GM21737 (cell line): ENCODE results near the gene OSBPL1A.

Source experiments
- ATAC-seq: cut with Tn5 transposase; IDR thresholded peaks from one replicate; pipeline ENCODE4 v1.9.1; 2021; ENCODE audit warnings: mild to moderate bottlenecking, moderate library complexity; ENCODE audit not compliant: unreplicated experiment

OSBPL1A gene

GRCh38 chr18:24230766-24231165 lies 166.9 kb downstream of the OSBPL1A start:
- no peak for ATAC-seq

DNA sequence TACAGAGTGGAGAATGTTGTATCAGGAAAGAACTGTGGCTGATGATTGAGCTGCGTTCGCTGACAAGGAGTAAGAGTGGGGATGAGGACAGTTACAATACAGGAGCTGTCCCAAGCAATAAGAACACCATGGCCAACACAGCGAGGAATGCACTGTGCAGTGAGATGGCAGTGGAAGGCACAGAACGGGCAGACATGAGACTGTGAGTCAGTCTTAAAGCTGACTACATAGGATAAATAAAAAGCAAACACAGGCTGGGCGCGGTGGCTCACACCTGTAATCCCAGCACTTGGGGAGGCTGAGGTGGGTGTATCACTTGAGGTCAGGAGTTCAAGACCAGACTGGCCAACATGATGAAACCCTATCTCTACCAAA lies 169.0 kb downstream of the OSBPL1A start:
- ATAC-seq, result no peak

GRCh38 chr18:24227977-24228666 lies 169.5 kb downstream of the OSBPL1A start:
- no peak for ATAC-seq

GRCh38 chr18:24220318-24220688 lies 177.3 kb downstream of the OSBPL1A start:
- no peak for ATAC-seq

DNA sequence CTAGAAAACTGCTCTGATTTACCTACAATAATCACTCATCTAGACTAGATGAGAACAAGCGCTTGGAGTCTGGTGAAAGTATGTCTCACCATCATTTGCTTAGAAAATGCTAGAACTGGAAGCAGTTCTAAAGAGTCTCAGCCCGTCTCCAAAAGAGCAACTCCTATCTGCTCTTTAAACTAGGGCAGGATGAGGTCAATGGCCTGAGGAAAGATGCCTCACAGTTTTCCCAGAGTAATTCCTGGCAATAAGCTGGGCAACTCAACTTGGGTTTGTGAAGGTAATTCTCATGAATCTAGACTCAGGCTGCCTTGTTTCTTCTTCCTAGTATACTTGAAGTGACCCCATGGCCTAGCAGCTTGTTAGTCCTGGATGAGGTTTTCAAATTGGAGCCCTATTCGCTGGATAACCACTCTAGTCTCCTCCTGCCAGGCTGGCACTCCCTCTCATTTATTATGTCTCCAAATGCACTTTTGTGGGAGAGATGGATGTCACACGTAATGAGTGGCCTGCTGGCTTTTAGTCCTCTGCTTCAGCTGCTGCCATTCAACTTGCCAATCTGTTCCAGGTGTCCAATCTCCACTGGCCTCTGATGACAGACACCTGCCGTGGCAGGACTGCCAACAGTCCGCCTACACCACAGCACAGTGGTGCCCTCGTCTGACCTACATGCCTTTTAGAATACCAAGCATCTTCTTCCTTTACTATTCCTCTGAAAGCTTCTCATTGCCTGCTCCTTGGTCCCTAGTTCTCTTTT lies 177.9 kb downstream of the OSBPL1A start:
- no peak for ATAC-seq

DNA sequence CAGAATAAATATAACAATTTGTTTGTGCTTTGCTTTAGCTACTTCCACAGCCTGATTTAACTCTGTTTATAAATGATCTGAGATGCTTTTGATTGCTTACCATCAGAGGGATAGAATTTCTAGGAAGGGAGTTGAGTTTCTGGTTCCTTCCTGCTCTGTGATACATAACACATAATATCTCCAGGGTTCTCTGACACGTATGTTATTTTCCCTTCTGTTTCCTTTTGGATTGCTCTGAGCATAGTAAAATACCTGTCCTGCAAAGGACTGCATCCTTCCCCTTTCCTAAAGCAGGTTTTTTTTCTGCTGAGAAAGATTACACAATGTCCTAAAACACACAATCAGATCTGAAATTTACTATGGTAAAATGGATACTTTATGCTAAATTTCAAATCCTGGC lies 182.7 kb downstream of the OSBPL1A start:
- no peak for ATAC-seq

GRCh38 chr18:24214144-24214543 lies 183.5 kb downstream of the OSBPL1A start:
- ATAC-seq, result no peak

GRCh38 chr18:24212939-24213338 lies 184.7 kb downstream of the OSBPL1A start:
- ATAC-seq, result no peak

GRCh38 chr18:24209558-24209957 lies 188.1 kb downstream of the OSBPL1A start:
- ATAC-seq, result no peak

DNA sequence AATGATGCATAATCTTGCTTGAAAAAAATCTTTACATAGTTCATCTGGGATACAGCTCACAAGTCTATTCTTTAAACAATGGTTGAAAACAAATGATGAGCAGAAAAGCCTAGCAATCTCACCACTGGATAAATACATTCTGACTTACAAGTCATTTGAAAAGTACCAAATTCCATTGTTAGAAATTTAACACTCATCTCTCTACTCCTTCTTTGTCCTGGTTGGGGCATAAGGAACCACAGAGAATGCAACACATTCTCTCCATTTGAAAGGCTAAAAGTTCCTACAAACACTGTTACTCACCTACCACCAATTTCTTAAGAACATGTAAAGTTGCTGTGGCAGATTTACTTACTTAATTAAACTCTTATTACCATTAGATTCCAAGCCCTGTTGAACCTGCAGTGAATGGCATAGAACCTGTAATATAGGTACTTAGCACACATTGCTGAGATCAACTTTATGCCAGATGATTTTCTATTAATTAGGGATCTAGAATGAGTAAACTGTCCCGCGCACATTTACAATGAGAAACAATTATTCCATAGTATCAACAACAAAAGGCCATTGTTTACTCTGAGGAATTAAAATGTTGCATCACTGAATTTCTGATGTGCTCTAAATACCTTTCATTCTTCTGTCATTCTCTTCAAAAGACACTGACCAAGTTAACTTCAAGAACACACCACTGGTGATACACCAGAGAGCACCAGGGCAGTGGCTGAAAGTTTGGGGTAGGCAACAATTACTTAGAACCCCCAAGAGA lies 189.2 kb downstream of the OSBPL1A start:
- no peak for ATAC-seq

GRCh38 chr18:24204904-24205303 lies 192.7 kb downstream of the OSBPL1A start:
- no peak for ATAC-seq

GRCh38 chr18:24201699-24202687 lies 195.6 kb downstream of the OSBPL1A start:
- no peak for ATAC-seq

DNA sequence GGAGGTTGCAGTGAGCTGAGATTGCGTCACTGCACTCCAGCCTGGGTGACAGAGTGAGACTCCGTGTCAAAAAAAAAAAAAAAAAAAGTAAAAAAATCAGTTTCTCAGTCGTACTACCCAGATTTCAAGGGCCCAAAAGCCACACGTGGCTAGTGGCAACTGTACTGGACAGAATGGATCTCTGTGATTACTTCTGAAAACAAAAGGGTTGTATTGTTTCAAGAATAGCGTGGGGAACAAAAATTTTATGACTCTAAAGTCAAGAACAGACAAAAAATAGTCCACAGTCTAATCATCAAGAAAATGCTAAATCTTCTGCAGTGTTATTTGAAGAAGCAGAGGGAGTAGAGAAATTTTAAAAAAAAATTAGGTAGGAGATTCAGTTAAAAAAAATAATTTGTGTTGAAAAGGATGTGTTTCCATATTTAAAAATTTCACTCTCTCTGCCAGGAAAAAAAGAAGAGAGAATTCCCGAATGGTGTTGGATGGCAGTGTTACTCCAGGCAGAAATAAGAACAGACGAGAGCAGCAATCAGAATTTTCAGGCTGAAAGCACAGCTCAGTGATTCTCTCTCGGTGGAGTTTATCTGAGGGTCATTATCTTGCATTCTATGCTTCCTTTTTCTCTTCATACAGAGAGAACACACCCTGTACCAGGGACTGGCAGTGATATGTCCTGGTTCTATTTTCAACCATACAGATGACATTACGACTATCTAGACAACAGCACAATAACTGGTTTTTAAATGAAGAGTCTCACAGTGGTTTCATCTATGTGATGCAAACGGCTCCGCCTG lies 196.9 kb downstream of the OSBPL1A start:
- ATAC-seq, result no peak

DNA sequence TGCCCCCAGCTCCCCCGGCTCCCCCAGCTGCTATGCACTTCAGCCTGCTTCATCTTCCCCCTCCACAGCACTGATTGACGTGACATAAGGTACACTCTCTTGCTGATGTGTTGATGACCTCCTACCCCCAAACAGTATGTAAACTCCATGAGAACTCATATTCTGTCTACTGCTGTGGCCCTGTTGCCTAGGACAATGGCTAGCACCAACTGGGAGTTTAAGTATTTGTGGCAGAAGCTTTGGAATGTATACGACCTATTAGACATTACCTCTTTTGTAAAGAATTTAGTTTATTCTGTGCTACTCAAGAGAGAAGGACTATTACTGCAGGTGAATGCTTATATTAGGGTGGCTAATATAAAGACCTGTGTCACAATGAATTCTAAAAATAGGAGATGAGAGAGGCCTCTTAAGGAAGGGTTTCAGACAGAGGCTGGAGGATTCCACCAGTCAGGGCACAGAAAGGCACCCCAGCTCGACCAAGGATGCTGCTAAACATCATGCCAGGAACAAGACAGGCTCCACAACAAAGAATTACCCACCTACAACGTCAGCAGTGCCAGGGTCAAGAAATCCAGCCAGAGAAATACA lies 198.2 kb downstream of the OSBPL1A start:
- ATAC-seq, result no peak

GRCh38 chr18:24198461-24198860 lies 199.2 kb downstream of the OSBPL1A start:
- ATAC-seq, result no peak

GRCh38 chr18:24197412-24197811 lies 200.2 kb downstream of the OSBPL1A start:
- ATAC-seq, result no peak

DNA sequence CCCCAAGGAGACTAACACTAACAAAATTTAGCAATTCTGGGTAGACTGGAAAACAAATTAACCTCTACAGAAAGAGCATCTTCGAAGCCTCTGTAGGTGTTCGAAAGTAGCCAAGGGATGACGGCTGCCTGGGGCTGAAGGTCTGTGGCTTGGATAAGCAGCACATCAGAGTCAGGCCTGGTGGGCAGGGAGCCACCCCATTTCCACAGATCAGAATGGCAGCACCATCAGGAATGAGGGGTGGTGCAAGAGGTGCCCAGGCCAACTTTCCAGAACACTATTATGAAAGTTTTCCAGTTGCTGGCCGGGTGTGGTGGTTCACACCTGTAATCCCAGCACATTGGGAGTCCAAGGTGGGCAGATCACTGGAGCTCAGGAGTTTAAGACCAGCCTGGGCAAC lies 200.9 kb downstream of the OSBPL1A start:
- no peak for ATAC-seq

DNA sequence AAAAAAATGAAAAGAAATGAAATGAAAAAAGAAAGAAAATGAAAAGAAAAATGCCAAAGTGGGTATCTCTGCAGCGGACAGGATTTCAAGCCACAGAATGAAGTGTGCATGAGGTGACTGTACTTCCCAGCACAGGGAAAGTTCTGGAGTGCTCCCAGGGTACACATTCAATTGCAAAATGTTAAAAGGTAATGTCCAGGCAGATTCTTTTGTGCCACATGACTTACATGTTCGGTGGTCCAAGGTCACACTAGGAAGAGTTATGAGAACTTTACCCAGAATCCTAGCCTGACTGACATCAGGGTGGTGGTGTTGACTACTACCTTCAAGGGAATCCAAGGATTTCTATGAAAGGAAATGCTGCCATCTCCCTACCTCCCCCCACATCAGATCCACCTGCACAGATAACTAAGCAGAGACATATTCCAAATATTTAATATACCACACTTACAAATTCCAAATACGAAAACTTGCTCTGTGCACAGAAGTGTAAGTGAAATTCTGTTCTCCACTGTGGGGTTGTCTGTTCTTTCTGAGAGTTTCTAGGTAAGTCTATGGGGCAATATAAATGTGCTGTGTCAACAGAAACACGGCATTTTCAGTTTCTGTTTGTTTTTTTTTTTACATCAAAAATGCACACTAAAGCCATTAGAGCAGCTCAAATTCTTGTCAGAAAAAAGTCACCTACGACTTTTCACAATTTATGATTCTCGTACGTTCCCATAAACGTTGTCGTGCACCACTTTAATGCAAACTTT lies 202.1 kb downstream of the OSBPL1A start:
- no peak for ATAC-seq

DNA sequence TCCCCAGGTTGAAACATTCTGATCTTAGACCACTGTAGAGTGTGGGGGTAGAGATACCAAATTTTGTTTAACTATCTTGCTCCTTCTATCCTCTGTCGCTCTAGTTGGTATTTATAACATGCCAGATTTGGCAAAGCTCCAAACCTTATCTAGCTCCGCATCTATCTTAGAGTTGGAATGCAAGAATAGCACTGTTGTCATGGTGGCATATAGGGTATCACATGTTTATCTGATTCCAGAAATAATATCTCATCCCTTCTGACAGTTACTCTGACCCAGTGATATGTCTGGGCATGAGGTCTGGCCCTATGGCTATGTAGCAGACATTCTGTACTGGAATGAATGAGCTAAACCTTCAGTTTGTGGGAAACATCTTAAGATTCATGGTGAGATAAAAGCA lies 207.0 kb downstream of the OSBPL1A start:
- ATAC-seq, result no peak
